Endometrium (tissue), 2 donors: Measurements from ENCODE around the gene MMP15.
"Not testable (repeated sequence)": the region's sequence is repeated elsewhere in the genome, so short reads cannot be mapped to it uniquely, and the experiment has no call there.

Source experiments
- FAIRE-seq: peaks from 2 replicates; lab custom pipeline; 2012; peaks lifted over from hg19 to GRCh38; lab: Jason Lieb, UNC
- donor health status: control.
- donor health status: control.

The MMP15 gene

DNA sequence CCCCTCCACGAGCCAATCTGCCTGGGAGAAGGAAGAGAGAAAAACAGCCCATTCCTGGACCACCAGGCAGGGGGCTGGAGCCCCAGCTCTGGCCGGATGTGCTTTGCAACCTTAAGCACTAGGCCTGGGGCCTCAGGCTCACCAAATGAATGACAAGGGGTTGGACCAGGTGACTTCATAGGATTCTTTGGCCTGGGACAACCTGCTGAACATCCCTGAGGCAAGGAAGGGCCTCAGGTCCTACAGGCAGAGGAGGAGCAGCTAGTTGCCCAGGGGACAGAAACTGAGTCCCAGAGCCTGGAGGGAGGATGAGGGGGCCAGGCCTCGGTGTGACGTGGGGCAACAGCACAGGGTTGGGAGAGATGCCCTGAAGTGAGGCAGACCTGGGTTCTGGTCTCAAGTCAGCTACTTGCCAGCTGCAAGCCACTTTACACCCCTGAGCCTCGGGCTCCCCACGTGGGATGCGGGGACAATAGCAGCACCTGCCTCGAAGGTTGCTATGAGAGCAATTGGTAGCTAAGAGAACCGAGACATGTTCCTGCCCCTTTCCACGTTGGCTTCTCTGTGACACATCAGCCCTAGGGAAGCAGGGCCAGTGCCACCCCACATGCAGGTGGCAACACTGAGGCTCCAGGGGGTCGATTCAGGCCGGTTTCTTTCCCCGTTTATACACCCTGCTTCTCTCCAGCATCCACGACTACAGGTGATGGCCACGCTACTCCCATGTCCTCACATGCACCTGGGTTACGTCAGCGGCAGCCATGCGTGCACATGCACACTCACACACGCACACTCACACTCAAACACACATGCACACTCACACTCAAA, 61.0 kb downstream of the MMP15 start:
- FAIRE-seq = no peak

DNA sequence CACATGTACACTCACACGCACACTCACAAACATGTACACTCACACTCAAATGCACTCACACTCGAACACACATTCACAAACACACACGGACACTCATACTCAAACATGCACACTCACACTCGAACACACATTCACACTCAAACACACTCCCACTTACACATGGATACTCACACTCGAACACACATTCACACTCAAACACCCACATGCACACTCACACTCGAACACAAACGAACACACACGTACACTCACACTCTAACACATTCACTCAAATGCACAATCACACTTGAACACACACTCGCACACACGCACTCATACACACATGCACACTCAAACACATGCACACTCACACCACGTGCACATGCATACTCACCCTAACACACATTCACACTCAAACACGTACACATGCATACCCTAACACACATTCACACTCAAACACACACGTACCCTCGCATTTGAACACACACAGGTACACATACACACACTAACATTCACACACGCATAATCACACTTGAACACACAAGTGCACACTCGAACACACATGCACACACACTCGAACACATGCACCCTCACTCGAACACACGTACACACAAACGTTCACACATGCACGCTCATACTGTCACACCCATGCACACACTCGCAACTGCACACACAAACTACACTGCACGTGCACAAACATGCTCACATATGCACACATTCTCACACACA, 61.8 kb downstream of the MMP15 start:
- FAIRE-seq = no peak

DNA sequence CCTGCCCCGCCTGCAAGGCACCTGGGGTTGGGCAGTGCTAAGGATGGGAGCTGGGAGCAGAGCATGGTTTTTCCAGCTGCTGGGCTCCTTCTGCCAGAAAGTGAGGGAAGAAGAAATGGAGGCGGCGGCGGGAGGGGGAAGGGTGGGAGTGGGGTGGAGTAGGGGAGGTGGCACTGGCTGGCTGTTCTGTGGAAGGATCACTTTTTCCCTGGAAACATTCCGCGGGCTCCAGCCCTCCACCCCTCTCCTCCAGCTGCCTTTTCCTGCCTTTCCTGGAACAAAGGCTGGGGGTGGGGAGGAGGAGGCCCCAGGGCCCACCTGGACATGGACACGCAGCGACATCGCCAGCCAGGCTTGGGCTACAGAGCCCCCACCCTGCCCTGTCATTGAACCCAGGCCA, 62.5 kb downstream of the MMP15 start:
- FAIRE-seq = no peak

DNA sequence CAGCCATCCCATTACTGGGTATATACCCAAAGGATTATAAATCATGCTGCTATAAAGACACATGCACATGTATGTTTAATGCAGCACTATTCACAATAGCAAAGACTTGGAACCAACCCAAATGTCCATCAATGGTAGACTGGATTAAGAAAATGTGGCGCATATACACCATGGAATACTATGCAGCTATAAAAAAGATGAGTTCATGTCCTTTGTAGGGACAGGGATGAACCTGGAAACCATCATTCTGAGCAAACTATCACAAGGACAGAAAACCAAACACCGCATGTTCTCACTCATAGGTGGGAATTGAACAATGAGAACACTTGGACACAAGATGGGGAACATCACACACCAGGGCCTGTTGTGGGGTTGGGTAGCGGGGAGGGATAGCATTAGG, 64.8 kb downstream of the MMP15 start:
- not testable (repeated sequence) for FAIRE-seq

DNA sequence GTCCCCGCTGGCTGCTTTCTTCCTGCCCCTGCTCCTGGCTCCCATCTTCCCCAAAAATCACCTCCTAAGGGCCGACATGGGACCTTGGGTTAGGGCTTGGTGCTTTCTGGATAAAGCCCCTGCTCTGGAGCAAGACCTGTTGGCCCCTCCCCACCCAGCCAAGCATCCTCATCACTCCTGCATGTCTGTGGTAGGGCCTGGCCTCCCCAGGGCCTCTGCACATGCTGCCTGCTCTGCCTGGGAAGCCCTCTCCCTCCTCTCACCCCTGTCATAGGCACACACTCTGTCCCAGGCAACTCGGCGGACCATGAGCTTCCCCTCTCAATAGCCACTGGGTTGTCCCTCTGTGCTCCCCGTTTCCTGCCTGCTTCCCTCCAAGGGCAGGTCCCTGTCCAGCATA, 68.5 kb downstream of the MMP15 start:
- FAIRE-seq = no peak

DNA sequence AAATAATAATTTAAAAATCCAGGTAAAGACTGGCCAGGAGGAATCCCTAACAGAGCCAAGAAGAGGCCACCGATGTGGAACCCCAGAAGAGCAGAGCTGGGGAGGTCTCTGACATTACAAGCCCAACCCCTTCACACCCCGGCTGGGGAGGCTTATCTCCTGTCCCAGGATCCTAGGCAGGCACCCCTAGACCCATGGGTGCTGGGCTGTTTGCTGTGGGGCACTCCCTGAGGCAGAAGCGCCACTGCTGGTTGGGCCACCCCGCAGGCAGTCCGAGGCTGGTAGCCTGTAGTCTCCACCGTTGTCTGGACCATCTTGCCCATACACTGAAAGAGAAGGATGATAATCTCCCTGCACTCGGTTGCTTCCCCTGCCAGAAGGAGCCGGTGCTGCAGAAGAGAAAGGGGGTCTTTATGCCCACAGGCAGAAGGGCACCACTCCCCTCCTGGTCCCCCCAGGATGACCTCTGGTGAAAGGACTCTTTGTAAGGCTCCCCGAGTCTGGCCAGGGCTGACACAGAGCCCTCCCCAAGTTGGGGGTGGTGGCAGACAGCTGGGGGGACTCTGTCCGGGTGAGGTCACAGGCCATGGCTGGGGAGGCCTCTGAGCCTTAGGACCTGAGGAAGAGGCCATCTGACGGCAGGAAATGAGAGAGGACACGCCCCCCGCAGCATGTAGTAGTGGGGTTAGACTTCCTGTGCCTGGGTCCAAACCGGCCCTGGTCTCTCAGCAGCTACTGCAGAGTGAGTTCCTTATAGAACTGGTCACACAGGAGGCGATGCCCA, 69.4 kb downstream of the MMP15 start:
- FAIRE-seq = no peak

DNA sequence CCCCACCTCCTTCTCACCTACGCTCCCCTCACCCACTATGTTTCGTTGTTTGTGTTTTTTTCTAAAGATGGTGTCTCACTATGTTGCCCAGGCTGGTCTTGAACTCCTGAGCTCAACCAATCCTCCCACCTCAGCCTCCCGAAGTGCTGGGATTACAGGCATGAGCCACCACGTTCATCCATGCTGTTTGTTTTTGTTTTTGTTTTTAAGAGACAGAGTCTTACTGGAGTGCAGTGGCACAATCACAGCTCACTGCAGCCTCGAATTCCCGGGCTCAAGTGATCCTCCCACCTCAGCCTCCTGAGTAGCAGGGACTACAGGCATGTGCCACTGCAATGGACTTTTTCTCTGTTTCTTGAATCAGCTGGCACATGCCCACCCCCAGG, 70.0 kb downstream of the MMP15 start:
- not testable (repeated sequence) for FAIRE-seq

DNA sequence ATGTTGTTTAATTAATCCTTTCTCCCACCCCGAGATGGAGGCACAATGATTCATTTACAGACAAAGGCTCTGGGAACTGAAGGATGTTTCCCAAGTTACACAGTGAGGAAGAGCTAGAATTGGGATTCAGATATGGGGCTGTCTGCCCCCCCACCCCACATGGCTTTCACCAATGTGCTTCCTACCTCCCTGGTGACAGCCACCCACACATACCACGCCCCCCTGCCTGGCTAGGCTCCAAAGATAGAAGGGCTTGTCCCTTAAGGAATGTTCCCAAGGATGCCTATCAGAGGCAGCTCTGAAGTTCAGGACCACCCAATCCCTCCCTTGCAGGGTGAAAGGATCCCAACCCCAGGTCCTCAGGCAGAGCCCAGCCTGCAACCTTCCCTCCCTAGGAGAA, 70.7 kb downstream of the MMP15 start:
- FAIRE-seq = no peak
